D721Med (cell line): ENCODE data around the gene SLC16A1.

Experiments
- DNase-seq: peaks from one replicate; pipeline ENCODE4 v3.0.0; 2011; ENCODE audit warnings: low spot score; ENCODE audit not compliant: insufficient read length
- FAIRE-seq: peaks from 2 replicates; lab custom pipeline; 2011; peaks lifted over from hg19 to GRCh38; lab: Jason Lieb, UNC
- CTCF ChIP-seq: IDR thresholded peaks from 2 replicates; pipeline ENCODE4 v1.5.1; 2012; ENCODE audit warnings: mild to moderate bottlenecking, control low read depth; ENCODE audit not compliant: insufficient read depth; ENCODE audit errors: missing control alignments

SLC16A1 gene

GRCh38 chr1:112925015-112925414, 31.0 kb downstream of the SLC16A1 start:
- no peak for DNase-seq
- no peak for TF ChIP-seq CTCF
- no peak for FAIRE-seq

DNA sequence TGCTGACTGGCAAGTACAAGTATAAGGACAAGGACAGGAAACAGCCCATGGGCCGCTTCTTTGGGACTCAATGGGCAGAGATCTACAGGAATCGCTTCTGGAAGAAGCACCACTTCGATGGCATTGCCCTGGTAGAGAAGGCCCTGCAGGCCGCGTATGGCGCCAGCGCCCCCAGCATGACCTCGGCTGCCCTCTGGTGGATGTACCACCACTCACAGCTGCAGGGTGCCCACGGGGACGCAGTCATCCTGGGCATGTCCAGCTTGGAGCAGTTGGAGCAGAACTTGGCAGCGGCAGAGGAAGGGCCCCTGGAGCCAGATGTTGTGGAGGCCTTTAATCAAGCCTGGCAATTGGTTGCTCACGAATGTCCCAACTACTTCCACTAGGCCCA, 32.0 kb downstream of the SLC16A1 start:
- DNase-seq (no peak), FAIRE-seq (no peak)
- no peak for TF ChIP-seq CTCF

GRCh38 chr1:112923234-112923958, 32.6 kb downstream of the SLC16A1 start:
- FAIRE-seq (no peak), DNase-seq (no peak)
- no peak for TF ChIP-seq CTCF

DNA sequence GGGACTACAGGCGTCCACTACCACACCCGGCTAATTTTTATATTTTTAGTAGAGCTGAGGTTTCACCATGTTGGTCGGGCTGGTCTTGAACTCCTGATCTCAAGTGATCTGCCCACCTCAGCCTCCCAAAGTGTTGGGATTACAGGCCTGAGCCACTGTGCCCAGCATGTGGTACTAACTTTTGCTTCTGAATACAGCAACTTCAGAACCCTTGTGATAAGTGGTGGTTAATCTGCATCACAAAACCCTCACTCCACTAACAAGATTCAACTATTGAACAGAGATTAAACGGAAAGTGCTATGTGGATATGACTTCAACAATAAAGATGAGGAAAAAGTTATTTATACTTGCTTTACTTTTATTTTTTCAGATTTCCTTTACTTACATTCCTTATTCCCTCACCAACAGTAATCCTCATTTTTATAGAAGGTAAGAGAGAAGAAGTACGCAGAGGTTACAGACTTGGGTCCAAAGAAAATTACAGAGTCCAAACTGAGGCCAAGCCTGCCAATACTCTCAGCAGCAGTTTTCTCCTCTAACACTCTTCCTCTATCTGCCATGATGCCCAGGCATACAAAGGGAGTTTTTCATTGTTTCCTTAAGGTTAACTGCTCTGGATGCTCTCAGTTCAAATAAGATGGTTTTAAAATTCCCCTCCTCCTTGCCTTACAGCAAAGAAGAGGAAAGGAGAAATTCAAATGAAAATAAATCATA, 44.3 kb downstream of the SLC16A1 start:
- TF ChIP-seq CTCF = no peak
- FAIRE-seq = no peak

GRCh38 chr1:112909847-112910246, 46.1 kb downstream of the SLC16A1 start:
- TF ChIP-seq CTCF = no peak
- DNase-seq (no peak), FAIRE-seq (no peak)

More for the DNA sequence above, 44.3 kb downstream of the SLC16A1 start:
- no peak for DNase-seq

- TF ChIP-seq CTCF = no peak
- DNase-seq (no peak), FAIRE-seq (no peak)
Observed at GRCh38 chr1:112906150-112906698, 49.8 kb downstream of the SLC16A1 start.
